GM18951 (cell line): ENCODE results near the gene MMEL1.

Experiments
- POLR2A ChIP-seq: IDR thresholded peaks from 4 replicates; pipeline ENCODE4 v1.6.1; 2011; ENCODE audit warnings: mild to moderate bottlenecking; ENCODE audit not compliant: insufficient read length, insufficient read depth; ENCODE audit errors: extremely low read depth
- in situ Hi-C: fragments of 300-500 bp; cut with MboI; formaldehyde crosslinking; loops from one replicate; pipeline ENCODE4 v1.12.0; 2022; ENCODE audit warnings: low sequenced_read_pairs, mixed read lengths, inconsistent platforms; ENCODE audit not compliant: unreplicated experiment

MMEL1 gene

GRCh38 chr1:2540816-2541492 lies 91.9 kb downstream of the MMEL1 start:
- TF ChIP-seq POLR2A, result no peak
- in situ Hi-C loops, result loop anchor here (25.0 kb wide), 1 partner anchor 129 kb away; the partner anchor contains the start of gene PEX10
